Glutamatergic neuron (in vitro differentiated cells): ENCODE data around the gene OR9Q1. TPM values are rescaled to one million over a fixed set of nuclear protein-coding genes. Genes with fewer than 3 reads are reported as not detected.

Experiments used
- DNase-seq: peaks from one replicate; pipeline ENCODE4 v3.0.0; 2022
- H3K27ac Mint-ChIP-seq: one replicate; pipeline ENCODE4 v1.8.0; 2020; ENCODE audit warnings: mild to moderate bottlenecking, mixed read lengths, inconsistent platforms; ENCODE audit not compliant: unreplicated experiment
- H3K27me3 Mint-ChIP-seq: one replicate; pipeline ENCODE4 v1.8.0; 2020; ENCODE audit warnings: mild to moderate bottlenecking, moderate library complexity, mixed read lengths, inconsistent platforms; ENCODE audit not compliant: unreplicated experiment
- H3K36me3 Mint-ChIP-seq: one replicate; pipeline ENCODE4 v1.8.0; 2020; ENCODE audit warnings: mild to moderate bottlenecking, mixed read lengths, inconsistent platforms; ENCODE audit not compliant: unreplicated experiment
- H3K4me1 Mint-ChIP-seq: one replicate; pipeline ENCODE4 v1.8.0; 2020; ENCODE audit warnings: mild to moderate bottlenecking, low read depth, mixed read lengths, inconsistent platforms; ENCODE audit not compliant: unreplicated experiment
- H3K4me3 Mint-ChIP-seq: one replicate; pipeline ENCODE4 v1.8.0; 2020; ENCODE audit warnings: mild to moderate bottlenecking, mixed read lengths, inconsistent platforms; ENCODE audit not compliant: unreplicated experiment
- H3K9me3 Mint-ChIP-seq: one replicate; pipeline ENCODE4 v1.8.0; 2020; ENCODE audit warnings: mild to moderate bottlenecking, moderate library complexity, mixed read lengths, inconsistent platforms; ENCODE audit not compliant: unreplicated experiment
- CTCF ChIP-seq: fragments of 200-600 bp; sonication (generic); IDR thresholded peaks from one replicate; pipeline ENCODE4 v1.5.0; 2021; ENCODE audit not compliant: partially characterized antibody, unreplicated experiment
- total RNA-seq: library from RNA; stranded (reverse); fragmentation: NEBNext Ultra II Directional; extraction: Animal tissue kit (Norgen Biotek cat#: 25700); gene quantifications from one replicate; pipeline ENCODE4 v1.2.1, GENCODE V29; 2021; ENCODE audit not compliant: unreplicated experiment

OR9Q1 gene
- total RNA-seq, 1 donor from 2014 or later = not detected

GRCh38 chr11:57978686-57979531 lies 44.8 kb upstream of the OR9Q1 start:
- no peaks in the 10 kb centered on the region for H3K27me3 Mint-ChIP-seq
- DNase-seq = no peak
- no peak for TF ChIP-seq CTCF
- no peaks in the 10 kb centered on the region for H3K36me3 Mint-ChIP-seq
- H3K4me3 Mint-ChIP-seq = no peak overlapping the region
- no peak overlapping the region for H3K27ac Mint-ChIP-seq
- no peaks in the 10 kb centered on the region for H3K9me3 Mint-ChIP-seq
- no peaks in the 10 kb centered on the region for H3K4me1 Mint-ChIP-seq

GRCh38 chr11:57979532-57980079 lies 44.1 kb upstream of the OR9Q1 start:
- DNase-seq = no peak
- no peaks in the 10 kb centered on the region for H3K4me1 Mint-ChIP-seq
- H3K36me3 Mint-ChIP-seq = no peaks in the 10 kb centered on the region
- no peak for TF ChIP-seq CTCF
- H3K27me3 Mint-ChIP-seq = no peaks in the 10 kb centered on the region
- no peak overlapping the region for H3K4me3 Mint-ChIP-seq
- H3K9me3 Mint-ChIP-seq = no peaks in the 10 kb centered on the region
- H3K27ac Mint-ChIP-seq = no peak overlapping the region

- TF ChIP-seq CTCF = no peak
- DNase-seq = no peak
- Mint-ChIP-seq H3K27ac (no peak overlapping the region), H3K4me1 (no peaks in the 10 kb centered on the region), H3K27me3 (no peaks in the 10 kb centered on the region), H3K36me3 (no peaks in the 10 kb centered on the region), H3K4me3 (no peak overlapping the region), H3K9me3 (no peaks in the 10 kb centered on the region)
These were observed 43.5 kb upstream of the OR9Q1 start for GRCh38 chr11:57980201-57980600.

GRCh38 chr11:57981536-57981935 lies 42.1 kb upstream of the OR9Q1 start:
- Mint-ChIP-seq H3K36me3 (no peaks in the 10 kb centered on the region), H3K27me3 (no peaks in the 10 kb centered on the region), H3K4me3 (no peak overlapping the region), H3K9me3 (no peaks in the 10 kb centered on the region), H3K27ac (no peak overlapping the region), H3K4me1 (no peaks in the 10 kb centered on the region)
- no peak for DNase-seq
- no peak for TF ChIP-seq CTCF

GRCh38 chr11:57982776-57983175 lies 40.9 kb upstream of the OR9Q1 start:
- H3K4me1 Mint-ChIP-seq = no peaks in the 10 kb centered on the region
- no peak for DNase-seq

More at GRCh38 chr11:57982776-57983175, 40.9 kb upstream of the OR9Q1 start:
- no peak for TF ChIP-seq CTCF
- H3K27ac Mint-ChIP-seq = no peak overlapping the region
- no peak overlapping the region for H3K4me3 Mint-ChIP-seq
- H3K36me3 Mint-ChIP-seq = no peaks in the 10 kb centered on the region
- H3K27me3 Mint-ChIP-seq = no peaks in the 10 kb centered on the region
- no peaks in the 10 kb centered on the region for H3K9me3 Mint-ChIP-seq
